Measurements from ENCODE around the gene RASA3. TPM values are rescaled to one million over a fixed set of nuclear protein-coding genes. Genes with fewer than 3 reads are reported as not detected.

The RASA3 gene
- total RNA-seq, 1 experiment from 2014 or later = 0.95 TPM

GRCh38 chr13:113996912-113997745 is 135.3 kb downstream of the RASA3 start:
- H3K27me3 Mint-ChIP-seq (ENCODE audit: insufficient read depth, unreplicated experiment) = peaks cover 2% of the 10 kb centered on the region
- no peak for DNase-seq
- H3K36me3 Mint-ChIP-seq (ENCODE audit: insufficient read depth, unreplicated experiment) = no peaks in the 10 kb centered on the region
- CTCF ChIA-PET = no interaction called here
- intact Hi-C loops (cut with micrococcal nuclease; ENCODE audit: unreplicated experiment) = no loop called here
- H3K9me3 Mint-ChIP-seq (ENCODE audit: unreplicated experiment) = peaks cover 3% of the 10 kb centered on the region
- no peaks in the 10 kb centered on the region for H3K4me1 Mint-ChIP-seq (ENCODE audit: low read depth, unreplicated experiment)
- Histone ChIP-seq H3K4me1 (no peaks in the 10 kb centered on the region), H3K4me3 (ENCODE audit: low read depth, low read length) (no peak overlapping the region), H3K27me3 (replicated peaks; ENCODE audit: control insufficient read depth, insufficient read depth, low read length) (no peaks in the 10 kb centered on the region), H3K9me3 (no peaks in the 10 kb centered on the region), H3K36me3 (ENCODE audit: control insufficient read depth, insufficient read depth, low read length) (no peaks in the 10 kb centered on the region)
- H3K4me3 Mint-ChIP-seq (ENCODE audit: unreplicated experiment) = no peak overlapping the region
- POLR2A ChIA-PET = no interaction called here
- H3K27ac Mint-ChIP-seq (ENCODE audit: unreplicated experiment) = no peak overlapping the region
- TF ChIP-seq CTCF (IDR thresholded peaks at IDR 0.05; ENCODE audit: insufficient read depth in 1 of 2, low read depth in 1 of 2, low read length in 1 of 2, severe bottlenecking in 1 of 2, unreplicated experiment in 1 of 2) = no peak
- no TSS peak for BruUV-seq (replicated peaks)

- DNase-seq = no peak
- no peaks in the 10 kb centered on the region for H3K36me3 Mint-ChIP-seq (ENCODE audit: insufficient read depth, unreplicated experiment)
- Histone ChIP-seq H3K4me1 (no peaks in the 10 kb centered on the region), H3K36me3 (ENCODE audit: control insufficient read depth, insufficient read depth, low read length) (no peaks in the 10 kb centered on the region), H3K9me3 (no peaks in the 10 kb centered on the region), H3K4me3 (ENCODE audit: low read depth, low read length) (no peak overlapping the region), H3K27me3 (replicated peaks; ENCODE audit: control insufficient read depth, insufficient read depth, low read length) (no peaks in the 10 kb centered on the region)
- peaks cover 2% of the 10 kb centered on the region for H3K27me3 Mint-ChIP-seq (ENCODE audit: insufficient read depth, unreplicated experiment)
- H3K4me1 Mint-ChIP-seq (ENCODE audit: low read depth, unreplicated experiment) = no peaks in the 10 kb centered on the region
- POLR2A ChIA-PET = no interaction called here
- CTCF ChIA-PET = no interaction called here
- intact Hi-C loops (cut with micrococcal nuclease; ENCODE audit: unreplicated experiment) = no loop called here
- no peak overlapping the region for H3K4me3 Mint-ChIP-seq (ENCODE audit: unreplicated experiment)
- H3K27ac Mint-ChIP-seq (ENCODE audit: unreplicated experiment) = no peak overlapping the region
- BruUV-seq (replicated peaks) = no TSS peak
- peaks cover 9% of the 10 kb centered on the region for H3K9me3 Mint-ChIP-seq (ENCODE audit: unreplicated experiment)
- TF ChIP-seq CTCF (IDR thresholded peaks at IDR 0.05; ENCODE audit: insufficient read depth in 1 of 2, low read depth in 1 of 2, low read length in 1 of 2, severe bottlenecking in 1 of 2, unreplicated experiment in 1 of 2) = no peak
Observed at GRCh38 chr13:113996081-113996911, 136.1 kb downstream of the RASA3 start.

GRCh38 chr13:113995051-113995601 is 137.3 kb downstream of the RASA3 start:
- no peak for DNase-seq
- Mint-ChIP-seq H3K27me3 (ENCODE audit: insufficient read depth, unreplicated experiment) (peaks cover 2% of the 10 kb centered on the region), H3K4me1 (ENCODE audit: low read depth, unreplicated experiment) (no peaks in the 10 kb centered on the region), H3K4me3 (ENCODE audit: unreplicated experiment) (no peak overlapping the region), H3K9me3 (ENCODE audit: unreplicated experiment) (peaks cover 9% of the 10 kb centered on the region), H3K36me3 (ENCODE audit: insufficient read depth, unreplicated experiment) (no peaks in the 10 kb centered on the region), H3K27ac (ENCODE audit: unreplicated experiment) (no peak overlapping the region)
- Histone ChIP-seq H3K4me1 (no peaks in the 10 kb centered on the region), H3K4me3 (ENCODE audit: low read depth, low read length) (no peak overlapping the region), H3K36me3 (ENCODE audit: control insufficient read depth, insufficient read depth, low read length) (no peaks in the 10 kb centered on the region), H3K27me3 (replicated peaks; ENCODE audit: control insufficient read depth, insufficient read depth, low read length) (no peaks in the 10 kb centered on the region), H3K9me3 (no peaks in the 10 kb centered on the region)
- ChIA-PET CTCF (no interaction called here), POLR2A (no interaction called here)
- BruUV-seq (replicated peaks) = no TSS peak
- TF ChIP-seq CTCF (IDR thresholded peaks at IDR 0.05; ENCODE audit: insufficient read depth in 1 of 2, low read depth in 1 of 2, low read length in 1 of 2, severe bottlenecking in 1 of 2, unreplicated experiment in 1 of 2) = no peak
- intact Hi-C loops (cut with micrococcal nuclease; ENCODE audit: unreplicated experiment) = no loop called here
